SK-MEL-5 (cell line): ENCODE measurements around the gene TMEM125. TPM values are rescaled to one million over a fixed set of nuclear protein-coding genes. Genes with fewer than 3 reads are reported as not detected.

ENCODE experiments used
- DNase-seq: peaks from one replicate; pipeline ENCODE4 v3.0.0-alpha.2; 2016; ENCODE audit warnings: low read depth, low spot score
- in situ Hi-C: cut with HindIII; loops from 2 replicates; pipeline ENCODE4 v1.10.0; 2016; ENCODE audit warnings: low sequenced_read_pairs, high pct_unique_total_duplicates, low pct_unique_long_range_greater_than_20kb
- total RNA-seq: library from RNA; depleted of rRNA; stranded (reverse); fragments of >200 nt; shearing (Covaris generic); gene quantifications from 2 replicates; pipeline ENCODE4 v1.2.3, GENCODE V29; 2014; rRNA removed

TMEM125 gene
- total RNA-seq, 1 experiment from 2014 or later, result not detected

GRCh38 chr1:43315481-43315880 is 45.7 kb downstream of the TMEM125 start:
- in situ Hi-C loops, result no loop called here
- DNase-seq, result peak; percentile 28

DNA sequence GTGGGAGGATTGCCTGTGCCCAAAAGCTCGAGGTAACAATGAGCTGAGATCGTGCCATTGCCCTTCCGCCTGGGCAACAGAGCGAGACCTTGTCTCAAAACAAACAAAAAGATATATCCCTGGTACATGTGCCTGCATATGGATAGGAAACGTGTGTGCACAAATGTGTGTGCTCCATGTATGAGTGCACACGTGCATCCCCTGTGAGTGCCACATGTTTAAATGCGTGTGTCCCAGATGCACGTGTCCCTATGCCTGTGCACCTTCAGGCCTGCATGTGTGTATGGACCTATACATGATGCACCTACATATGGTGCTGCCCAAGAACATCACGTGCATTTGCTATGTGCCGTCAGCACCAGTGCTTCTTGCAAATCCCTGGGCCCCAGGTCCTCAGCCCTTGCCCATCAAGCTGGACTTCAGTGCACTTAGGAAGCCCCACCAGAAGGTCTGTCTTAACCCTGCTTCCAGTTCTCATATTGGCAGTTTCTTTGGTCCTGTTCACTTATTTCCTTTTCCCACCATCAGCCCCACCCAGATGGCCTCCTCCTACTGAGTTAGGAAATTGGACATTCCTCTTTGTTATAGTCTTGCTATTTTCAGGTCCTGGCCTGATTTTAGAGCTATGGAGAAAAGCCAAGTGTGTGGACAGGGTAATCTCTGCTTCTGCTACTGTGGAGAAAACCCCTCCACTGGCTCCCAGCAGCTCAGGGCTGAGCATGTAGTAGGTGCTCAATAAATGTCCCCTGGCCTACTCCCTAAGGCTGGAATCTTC is 46.4 kb downstream of the TMEM125 start:
- no peak for DNase-seq
- in situ Hi-C loops, result no loop called here

DNA sequence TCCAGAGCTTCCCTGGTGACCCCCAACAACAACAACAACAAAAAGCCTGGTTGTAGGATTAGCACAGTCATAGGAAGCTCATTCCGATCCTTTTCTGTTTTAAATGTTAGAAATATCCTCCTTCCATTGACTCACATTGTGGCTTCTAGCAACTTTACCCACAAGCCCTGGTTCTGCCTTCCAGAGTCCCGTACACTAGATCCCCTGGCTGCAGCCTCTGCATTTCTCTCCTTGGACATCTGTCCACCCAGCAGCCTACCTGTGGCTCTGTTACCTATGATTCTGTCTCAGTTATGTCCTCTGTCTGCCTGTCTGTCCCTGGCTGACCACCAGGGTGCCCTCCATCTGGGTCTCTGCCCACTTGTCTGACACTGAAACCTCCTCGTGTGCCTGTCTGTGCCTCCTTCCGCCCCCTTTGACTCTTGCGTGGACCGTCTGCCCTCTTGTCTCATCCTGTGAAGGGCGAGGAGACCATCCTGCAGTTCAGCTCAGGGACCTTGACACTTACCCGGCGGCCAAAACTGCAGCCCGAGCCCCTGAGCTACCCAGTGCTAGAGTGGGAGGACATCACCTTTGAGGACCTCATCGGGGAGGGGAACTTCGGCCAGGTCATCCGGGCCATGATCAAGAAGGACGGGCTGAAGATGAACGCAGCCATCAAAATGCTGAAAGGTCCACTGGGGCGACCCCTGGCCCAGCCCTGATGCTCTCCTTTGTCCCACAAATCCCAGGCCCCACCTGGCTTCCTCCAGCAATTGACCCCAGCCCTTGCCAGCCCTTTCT is 47.1 kb downstream of the TMEM125 start:
- no peak for DNase-seq
- in situ Hi-C loops, result no loop called here

- in situ Hi-C loops, result no loop called here
- DNase-seq, result no peak
Measured at GRCh38 chr1:43317817-43318471, 48.2 kb downstream of the TMEM125 start.

- DNase-seq, result no peak
- in situ Hi-C loops, result no loop called here
Measured at GRCh38 chr1:43318831-43319230, 49.0 kb downstream of the TMEM125 start.

- DNase-seq, result no peak
- in situ Hi-C loops, result no loop called here
Measured at GRCh38 chr1:43319288-43319687, 49.5 kb downstream of the TMEM125 start.

DNA sequence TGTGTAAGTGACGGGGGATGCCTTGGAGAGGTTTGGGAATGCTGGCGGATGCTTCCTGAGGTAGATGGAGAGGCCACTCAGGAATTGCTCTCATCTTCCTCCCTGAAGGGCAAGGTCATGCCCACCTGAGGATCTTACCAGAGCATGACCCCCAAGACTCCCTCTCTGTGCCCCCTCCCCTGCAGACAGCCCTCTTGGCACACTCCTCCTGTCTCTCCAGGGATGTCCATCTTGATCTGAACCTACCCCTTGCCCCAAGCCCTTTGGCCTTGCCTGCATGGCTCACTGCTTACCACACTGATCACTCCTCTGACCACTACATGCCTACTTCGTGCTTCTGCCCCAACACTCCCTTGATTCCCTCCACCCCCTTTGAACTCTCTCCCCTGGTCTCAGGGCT is 50.0 kb downstream of the TMEM125 start:
- DNase-seq, result no peak
- in situ Hi-C loops, result no loop called here

DNA sequence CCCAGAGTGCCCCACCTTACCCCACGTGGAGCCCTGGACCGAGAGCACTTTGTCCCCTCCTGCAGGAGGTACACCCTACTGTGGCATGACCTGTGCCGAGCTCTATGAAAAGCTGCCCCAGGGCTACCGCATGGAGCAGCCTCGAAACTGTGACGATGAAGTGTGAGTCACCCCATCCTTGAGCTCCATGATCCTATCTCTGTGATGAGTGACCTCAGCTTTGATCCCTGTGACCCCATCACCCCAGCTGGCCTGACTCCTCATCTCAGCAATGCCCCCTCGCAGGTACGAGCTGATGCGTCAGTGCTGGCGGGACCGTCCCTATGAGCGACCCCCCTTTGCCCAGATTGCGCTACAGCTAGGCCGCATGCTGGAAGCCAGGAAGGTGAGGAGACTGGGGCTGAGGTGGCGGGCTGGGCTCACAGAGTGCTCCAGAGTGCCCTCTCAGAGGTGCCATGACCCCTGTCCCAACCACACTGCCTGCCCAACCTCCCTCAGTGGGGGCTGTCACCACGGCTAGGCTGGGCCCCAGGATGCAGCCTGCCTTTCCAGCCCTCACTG is 51.6 kb downstream of the TMEM125 start:
- no peak for DNase-seq
- in situ Hi-C loops, result no loop called here

DNA sequence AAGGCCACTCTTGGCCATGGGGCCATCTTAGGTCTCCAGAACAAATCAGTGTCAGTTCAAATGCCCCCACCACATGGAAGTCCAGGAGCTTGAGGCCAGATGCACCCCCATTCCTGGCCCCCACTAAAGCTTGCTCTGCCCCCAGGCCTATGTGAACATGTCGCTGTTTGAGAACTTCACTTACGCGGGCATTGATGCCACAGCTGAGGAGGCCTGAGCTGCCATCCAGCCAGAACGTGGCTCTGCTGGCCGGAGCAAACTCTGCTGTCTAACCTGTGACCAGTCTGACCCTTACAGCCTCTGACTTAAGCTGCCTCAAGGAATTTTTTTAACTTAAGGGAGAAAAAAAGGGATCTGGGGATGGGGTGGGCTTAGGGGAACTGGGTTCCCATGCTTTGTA is 52.7 kb downstream of the TMEM125 start:
- no peak for DNase-seq
- in situ Hi-C loops, result no loop called here

Other genes starting within 250 kb of the TMEM125 start
- 146 and 172 TPM in 2 replicates for gene EBNA1BP2, start 97.7 kb upstream of the TMEM125 start, total RNA-seq
- gene CFAP57, start 97.7 kb upstream of the TMEM125 start, total RNA-seq, result not detected in 2 replicates
- not detected in 2 replicates for gene C1orf210, start 15.6 kb downstream of the TMEM125 start, total RNA-seq
- 0.08 TPM in 1 of 2 replicates, not detected in the other for gene TIE1, start 31.0 kb downstream of the TMEM125 start, total RNA-seq
- gene MPL, start 67.8 kb downstream of the TMEM125 start, total RNA-seq, result not detected in 2 replicates
- 46.6 and 51.2 TPM in 2 replicates for gene CDC20, start 89.0 kb downstream of the TMEM125 start, total RNA-seq
- gene ELOVL1, start 98.0 kb downstream of the TMEM125 start, total RNA-seq, result 69.4 and 78.3 TPM in 2 replicates
- 41.3 and 46.9 TPM in 2 replicates for gene MED8, start 119.8 kb downstream of the TMEM125 start, total RNA-seq
- 7.1 and 10.5 TPM in 2 replicates for gene SZT2, start 119.9 kb downstream of the TMEM125 start, total RNA-seq
- 0.74 and 2.5 TPM in 2 replicates for gene HYI, start 183.9 kb downstream of the TMEM125 start, total RNA-seq